Activated CD8-positive, alpha-beta memory T cell treated with anti-CD3 and anti-CD28 coated beads, Interleukin-2, amount 50 U/mL, for 1 hour (primary cell): ENCODE data around the gene PNISR.
A peak's percentile ranks its signal among the peaks of the same experiment; 100 is the strongest.

Experiments
- DNase-seq: peaks from one replicate; pipeline ENCODE4 v3.0.0-alpha.2; 2020; ENCODE audit errors: extremely low read depth

PNISR gene

GRCh38 chr6:99409672-99410071 lies 15.4 kb downstream of the PNISR start:
- no peak for DNase-seq

DNA sequence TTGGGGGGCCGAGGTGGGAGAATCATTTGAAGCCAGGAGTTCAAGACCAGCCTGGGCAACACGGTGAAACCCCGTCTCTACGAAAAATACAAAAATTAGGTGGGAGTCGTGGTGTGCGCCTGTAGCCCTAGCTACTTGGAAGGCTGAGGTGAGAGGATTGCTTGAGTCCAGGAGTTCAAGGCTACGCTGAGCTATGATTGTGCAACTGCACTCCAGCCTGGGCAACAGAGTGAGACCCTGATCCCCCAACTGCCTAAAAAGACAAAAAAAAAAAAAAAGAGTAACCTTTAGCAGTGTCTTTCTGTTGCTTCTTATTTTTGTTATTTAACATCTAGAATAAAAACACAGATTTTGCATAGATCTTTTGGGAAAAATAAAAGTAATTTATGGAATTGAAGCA lies 18.0 kb downstream of the PNISR start:
- DNase-seq = no peak

- DNase-seq = no peak
Observed at GRCh38 chr6:99402448-99402847, 22.7 kb downstream of the PNISR start.

DNA sequence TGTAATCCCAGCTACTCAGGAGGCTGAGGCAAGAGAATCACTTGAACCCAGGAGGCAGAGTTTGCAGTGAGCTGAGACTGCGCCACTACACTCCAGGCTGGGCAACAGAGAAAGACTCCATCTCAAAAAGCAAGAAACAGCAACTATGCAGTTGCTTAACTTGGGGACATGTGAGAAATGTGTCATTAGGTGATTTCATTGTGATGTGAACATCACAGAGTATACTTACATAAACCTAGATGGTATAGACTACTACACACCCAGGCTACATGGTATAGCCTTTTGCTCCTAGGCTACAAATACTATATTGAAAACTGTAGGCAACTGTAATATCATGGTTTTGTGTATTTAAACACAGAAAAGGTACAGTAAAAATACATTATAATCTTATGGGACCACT lies 27.8 kb downstream of the PNISR start:
- no peak for DNase-seq

DNA sequence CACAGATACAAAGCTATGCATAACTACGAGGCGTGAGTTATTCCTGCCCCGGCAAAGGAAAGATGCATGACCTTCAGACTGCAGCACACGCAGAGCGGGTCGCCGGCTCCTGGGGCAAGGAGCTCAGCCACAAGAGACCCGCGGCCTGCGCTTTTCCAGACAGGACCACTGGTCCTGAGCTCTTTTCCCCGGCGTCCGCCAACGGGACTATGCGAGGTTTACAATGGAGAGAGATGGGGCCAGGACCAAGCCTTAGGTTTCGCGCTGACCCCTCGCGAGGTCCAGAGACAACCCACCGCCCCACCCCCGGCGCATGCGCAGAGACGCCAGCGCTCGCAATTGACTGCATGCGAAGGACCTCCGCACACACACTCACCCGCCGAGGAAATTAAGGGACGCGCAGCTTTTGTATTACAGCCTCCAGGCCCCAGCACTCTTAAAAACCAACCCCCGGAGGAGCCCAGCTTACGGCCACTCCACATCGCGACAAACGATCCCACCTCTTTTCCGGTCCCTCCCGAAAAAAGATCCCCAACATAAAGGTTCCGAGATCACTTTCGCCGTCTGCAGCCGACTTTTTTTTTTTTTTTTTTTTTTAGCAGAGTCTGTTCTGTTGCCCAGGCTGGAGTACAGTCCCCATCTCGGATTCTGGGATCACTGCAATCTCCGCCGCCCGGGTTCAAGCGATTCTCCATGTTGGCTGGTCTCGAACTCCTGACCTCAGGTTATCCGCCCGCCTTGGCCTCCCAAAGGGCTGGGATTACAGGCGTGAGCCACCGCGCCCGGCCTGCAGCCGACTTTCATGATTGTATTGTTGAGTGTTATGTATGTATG lies 31.2 kb downstream of the PNISR start, which contains the start of gene COQ3:
TSS of gene COQ3 (minus strand) at position 498 of the 834 bp plus-strand sequence. CDS start at position 482, 16 bp downstream.
- peak; percentile 4 for DNase-seq

GRCh38 chr6:99393366-99393697 lies 31.8 kb downstream of the PNISR start:
- no peak for DNase-seq

DNA sequence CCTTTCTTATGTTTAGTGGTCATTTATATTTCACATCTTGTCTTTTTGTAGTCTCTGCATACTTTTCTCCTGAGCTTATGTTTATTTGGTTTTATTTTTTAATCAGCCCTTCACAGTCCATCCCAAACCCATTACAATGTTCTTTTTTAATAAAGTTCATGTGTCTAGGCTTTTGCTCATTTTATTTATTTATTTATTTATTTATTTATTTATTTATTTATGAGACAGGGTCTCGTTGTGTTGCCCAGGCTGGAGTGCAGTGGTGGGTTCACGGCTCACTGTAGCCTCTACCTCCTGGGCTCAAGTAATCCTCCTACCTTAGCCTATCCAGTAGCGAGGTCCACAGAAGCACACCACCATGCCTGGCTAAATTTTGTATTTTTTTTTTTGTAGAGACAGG lies 34.2 kb downstream of the PNISR start:
- no peak for DNase-seq

DNA sequence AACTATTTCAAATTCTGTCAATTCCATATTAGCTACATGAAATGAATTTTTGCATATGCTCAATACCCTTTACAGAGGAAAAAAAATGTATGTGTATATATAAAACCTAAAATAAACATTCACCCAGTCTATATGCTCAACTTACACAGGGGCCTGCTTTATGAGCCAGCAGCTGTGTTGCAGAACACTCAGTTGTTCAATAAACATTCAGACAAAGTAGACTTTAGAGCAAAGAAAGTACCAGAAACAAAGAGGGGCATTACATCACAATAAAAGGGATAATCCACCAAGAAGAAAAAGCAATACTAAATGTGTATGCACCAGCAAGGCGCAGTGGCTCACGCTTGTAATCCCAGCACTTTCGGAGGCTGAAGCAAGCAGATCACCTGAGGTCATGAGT lies 40.6 kb downstream of the PNISR start:
- no peak for DNase-seq

- DNase-seq = no peak
Observed at GRCh38 chr6:99378636-99379035, 46.5 kb downstream of the PNISR start.

GRCh38 chr6:99369533-99369932 lies 55.6 kb downstream of the PNISR start:
- no peak for DNase-seq

- DNase-seq = no peak
Observed at GRCh38 chr6:99366852-99367251, 58.3 kb downstream of the PNISR start.

DNA sequence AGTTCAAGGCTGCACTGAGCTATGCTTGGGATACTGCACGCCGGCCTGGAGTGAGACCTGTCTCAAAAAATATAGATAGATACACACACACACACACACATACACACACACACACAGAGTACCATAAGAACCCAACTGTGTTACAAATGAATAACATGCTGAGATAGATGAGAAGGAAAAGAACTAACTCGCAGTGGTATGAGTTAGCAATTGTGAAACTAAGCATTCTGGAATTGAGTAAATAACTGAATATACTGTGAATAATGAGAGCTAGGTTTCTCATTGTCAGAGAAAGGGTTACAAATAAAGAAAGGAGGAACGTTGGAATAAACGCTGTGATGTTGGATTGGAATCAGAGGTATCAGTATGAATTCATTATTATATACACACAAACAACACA lies 61.1 kb downstream of the PNISR start:
- DNase-seq = no peak

DNA sequence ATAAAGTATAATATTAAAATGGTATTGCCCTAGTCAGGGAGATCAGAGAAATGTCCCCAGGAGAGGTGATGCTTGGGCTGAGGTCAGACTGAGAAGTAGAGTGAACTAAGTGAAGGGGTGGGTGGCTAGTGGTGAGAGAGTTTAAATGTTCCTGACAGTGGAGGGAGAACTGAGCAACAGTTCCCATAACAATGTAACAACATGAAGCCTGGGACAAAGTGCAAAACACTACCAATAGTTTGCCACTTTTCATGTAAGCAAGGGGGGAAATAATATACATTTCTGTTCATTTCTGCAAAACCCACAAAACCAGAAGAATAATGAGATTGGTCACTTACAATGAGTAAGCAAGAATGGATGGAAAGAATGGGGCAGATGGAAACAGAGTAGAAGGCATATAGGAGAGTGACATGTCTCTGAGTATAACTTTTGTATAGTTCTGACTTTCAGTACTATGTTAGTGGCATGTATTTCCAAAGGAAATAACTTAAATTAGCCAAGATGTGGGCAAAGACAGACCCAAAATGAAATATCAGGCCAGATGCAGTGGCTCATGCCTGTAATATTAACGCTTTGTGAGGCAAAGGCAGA lies 62.3 kb downstream of the PNISR start:
- no peak for DNase-seq

DNA sequence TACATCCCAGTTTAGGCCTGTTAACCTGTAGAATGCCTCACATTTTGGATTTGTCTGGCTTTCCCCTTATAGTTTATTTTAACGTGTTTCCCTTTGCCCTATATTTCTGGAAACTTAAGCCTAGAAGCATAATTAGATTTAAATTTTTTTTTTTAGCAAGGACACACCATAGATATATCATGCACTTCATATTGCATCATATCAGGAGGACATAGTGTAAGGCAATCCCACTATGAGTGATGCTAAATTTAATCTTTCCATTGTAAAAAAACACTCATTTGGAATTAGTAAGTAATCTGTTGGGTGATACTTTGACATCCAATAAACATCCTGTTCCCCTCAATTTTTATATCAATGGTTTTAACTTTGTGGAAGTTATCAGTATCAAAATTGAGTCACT lies 65.3 kb downstream of the PNISR start:
- DNase-seq = no peak

DNA sequence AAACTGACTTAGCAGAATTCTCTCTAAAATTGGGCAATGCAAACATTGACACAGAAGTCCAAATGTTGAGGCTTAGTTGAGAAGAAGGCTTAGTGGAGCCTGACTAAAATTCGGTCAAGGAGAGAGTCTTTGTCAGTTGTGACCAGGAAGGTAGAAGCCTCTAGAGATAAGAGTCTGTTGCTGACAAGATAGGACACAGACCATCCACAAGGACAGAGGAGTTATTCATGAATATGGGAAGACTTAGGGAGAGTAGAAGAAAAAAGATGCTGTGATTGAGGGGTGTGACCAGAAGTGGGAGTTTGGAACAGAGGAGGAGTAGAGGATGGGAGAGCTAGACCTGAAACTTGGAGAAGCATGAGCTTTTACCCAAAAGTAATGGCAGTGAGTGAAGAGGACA lies 68.5 kb downstream of the PNISR start:
- no peak for DNase-seq

GRCh38 chr6:99354983-99355382 lies 70.1 kb downstream of the PNISR start:
- DNase-seq = no peak

GRCh38 chr6:99353126-99353525 lies 72.0 kb downstream of the PNISR start:
- no peak for DNase-seq

DNA sequence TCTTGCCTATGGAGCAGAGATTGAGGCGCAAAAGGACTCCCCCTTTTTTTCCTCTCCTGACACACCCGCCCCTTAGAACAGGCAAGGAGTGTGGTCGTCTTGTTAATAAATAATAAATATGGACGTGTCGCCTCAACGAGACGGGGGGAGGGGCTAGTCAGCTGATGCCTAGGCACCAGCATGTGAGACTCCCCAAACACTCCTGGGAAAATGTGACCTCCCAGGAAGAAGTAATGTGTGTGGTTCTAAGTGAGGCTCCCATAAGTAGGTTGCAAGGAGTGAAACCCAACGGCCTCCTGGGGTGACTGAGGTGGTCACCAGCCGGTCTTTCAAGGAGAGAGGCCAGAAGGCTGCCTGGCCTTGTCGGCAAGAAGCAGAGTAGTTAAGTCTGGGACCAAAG lies 74.5 kb downstream of the PNISR start:
- no peak for DNase-seq

DNA sequence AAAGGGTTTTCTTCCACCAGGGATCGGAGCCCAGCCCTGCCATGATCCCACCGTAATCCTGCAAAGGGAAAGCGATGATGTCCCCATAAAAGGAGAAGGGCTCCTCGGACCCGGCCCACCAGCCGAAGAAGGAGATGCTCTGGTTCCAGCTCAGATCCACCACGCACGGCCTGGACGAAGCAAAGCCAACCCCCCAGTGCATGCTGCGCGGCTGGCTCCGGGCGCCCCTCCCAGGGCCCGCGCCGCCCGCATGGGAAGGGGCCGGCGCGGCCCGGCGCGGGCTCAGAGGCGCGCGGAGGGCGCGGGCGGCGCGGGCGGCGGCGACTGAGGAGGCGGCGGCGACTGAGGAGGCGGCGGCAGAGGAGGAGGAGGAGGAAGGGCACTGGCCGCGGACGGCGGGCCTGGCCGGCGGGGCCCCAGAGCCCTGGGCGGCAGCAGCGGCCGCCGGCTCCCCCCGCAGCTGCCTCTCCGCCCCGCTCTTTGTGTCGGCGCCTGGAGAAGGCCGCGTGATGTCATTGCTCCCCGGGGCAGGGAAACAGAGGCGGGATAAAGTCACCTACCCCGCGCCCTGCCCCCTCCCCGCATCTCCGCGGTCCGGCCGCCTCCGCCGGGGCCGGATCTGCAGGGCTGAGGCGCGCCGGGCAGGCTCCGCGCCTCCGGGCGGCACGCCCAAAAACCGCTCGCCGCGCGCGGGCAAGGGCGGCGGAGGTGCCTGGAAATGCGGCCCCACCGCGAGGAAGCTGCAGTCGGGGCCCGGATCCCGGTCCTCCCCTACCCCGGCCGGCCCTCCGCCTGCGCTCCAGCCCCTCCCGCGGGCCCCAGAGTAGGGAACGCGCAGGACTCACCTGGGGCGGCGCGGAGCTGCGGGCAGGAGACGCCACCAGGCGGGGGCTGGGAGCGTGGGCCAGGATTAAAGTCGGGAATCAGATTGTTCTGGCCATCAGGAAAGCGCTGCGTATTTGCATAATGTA lies 75.7 kb downstream of the PNISR start, which contains the start of gene FAXC:
TSS of gene FAXC (minus strand) at position 504 of the 971 bp plus-strand sequence. CDS start at position 202, 302 bp downstream.
- no peak for DNase-seq

- DNase-seq = no peak
Observed at GRCh38 chr6:99348288-99349170, 76.6 kb downstream of the PNISR start.
